Choroid plexus epithelial cell (primary cell): ENCODE data around the gene RASAL2.

Experiments used
- DNase-seq: peaks from one replicate; pipeline ENCODE4 v3.0.0-alpha.2; 2010; ENCODE audit warnings: low read depth
- H3K4me3 ChIP-seq: 2 replicates; pipeline ENCODE4 v1.5.1; 2011; ENCODE audit warnings: low read depth, mild to moderate bottlenecking, control low read depth, low read length, moderate library complexity
- TF ChIP-seq, protein P1 (sequence below): conservative IDR thresholded peaks from 2 replicates; pipeline ENCODE4 v1.5.1; 2011; ENCODE audit warnings: low read depth, mild to moderate bottlenecking, control low read depth, inconsistent platforms, low read length, moderate library complexity

RASAL2 gene

GRCh38 chr1:178060789-178061556 is 32.9 kb upstream of the RASAL2 start:
- TF ChIP-seq, protein P1, sequence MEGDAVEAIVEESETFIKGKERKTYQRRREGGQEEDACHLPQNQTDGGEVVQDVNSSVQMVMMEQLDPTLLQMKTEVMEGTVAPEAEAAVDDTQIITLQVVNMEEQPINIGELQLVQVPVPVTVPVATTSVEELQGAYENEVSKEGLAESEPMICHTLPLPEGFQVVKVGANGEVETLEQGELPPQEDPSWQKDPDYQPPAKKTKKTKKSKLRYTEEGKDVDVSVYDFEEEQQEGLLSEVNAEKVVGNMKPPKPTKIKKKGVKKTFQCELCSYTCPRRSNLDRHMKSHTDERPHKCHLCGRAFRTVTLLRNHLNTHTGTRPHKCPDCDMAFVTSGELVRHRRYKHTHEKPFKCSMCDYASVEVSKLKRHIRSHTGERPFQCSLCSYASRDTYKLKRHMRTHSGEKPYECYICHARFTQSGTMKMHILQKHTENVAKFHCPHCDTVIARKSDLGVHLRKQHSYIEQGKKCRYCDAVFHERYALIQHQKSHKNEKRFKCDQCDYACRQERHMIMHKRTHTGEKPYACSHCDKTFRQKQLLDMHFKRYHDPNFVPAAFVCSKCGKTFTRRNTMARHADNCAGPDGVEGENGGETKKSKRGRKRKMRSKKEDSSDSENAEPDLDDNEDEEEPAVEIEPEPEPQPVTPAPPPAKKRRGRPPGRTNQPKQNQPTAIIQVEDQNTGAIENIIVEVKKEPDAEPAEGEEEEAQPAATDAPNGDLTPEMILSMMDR, result no peak
- peak overlapping the region; percentile 6 for H3K4me3 ChIP-seq
- DNase-seq, result peak; percentile 85

DNA sequence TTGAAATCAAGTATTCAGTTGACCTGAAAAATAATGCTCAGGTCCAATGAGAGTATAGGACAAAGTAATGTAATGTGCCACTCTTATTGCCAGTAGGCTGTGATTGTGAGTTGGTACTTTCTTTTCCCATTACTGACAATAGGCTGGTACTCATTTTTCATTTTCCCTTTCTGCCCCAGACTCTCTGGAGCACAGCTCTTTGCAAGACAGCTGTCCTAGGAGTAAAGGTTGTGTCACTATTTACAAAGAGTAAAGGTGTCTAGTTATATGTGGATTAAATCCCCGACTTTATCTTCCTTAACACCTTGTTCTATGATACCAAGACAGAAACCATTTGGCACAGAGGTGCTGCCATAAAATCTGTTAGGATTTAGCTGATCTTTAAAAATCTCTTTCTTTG is 32.3 kb upstream of the RASAL2 start:
- DNase-seq, result no peak
- H3K4me3 ChIP-seq, result no peak overlapping the region
- TF ChIP-seq, protein P1, result no peak

- TF ChIP-seq, protein P1, result no peak
- no peak for DNase-seq
- no peak overlapping the region for H3K4me3 ChIP-seq
Measured at GRCh38 chr1:178064191-178064821, 29.6 kb upstream of the RASAL2 start.

- TF ChIP-seq, protein P1, result no peak
- no peak for DNase-seq
- no peak overlapping the region for H3K4me3 ChIP-seq
Measured at GRCh38 chr1:178065250-178065649, 28.7 kb upstream of the RASAL2 start.

GRCh38 chr1:178066296-178066907 is 27.5 kb upstream of the RASAL2 start:
- TF ChIP-seq, protein P1, result no peak
- no peak for DNase-seq
- no peak overlapping the region for H3K4me3 ChIP-seq

GRCh38 chr1:178066908-178067614 is 26.8 kb upstream of the RASAL2 start:
- no peak overlapping the region for H3K4me3 ChIP-seq
- no peak for DNase-seq
- TF ChIP-seq, protein P1, result no peak
